ENCODE measurements around the gene MRPS23. TPM values are rescaled to one million over a fixed set of nuclear protein-coding genes. Genes with fewer than 3 reads are reported as not detected.

MRPS23 gene
- total and polyA plus RNA-seq, 2 of the 13 experiments (the other 11 are each of a cell fraction or from before 2014, with no cell fraction given) = 63.2 to 181 TPM

GRCh38 chr17:57838453-57838852, 11.4 kb downstream of the MRPS23 start (continued):
- TF ChIP-seq ATF4 (CRISPR knock-in tag; IDR thresholded peaks at IDR 0.05) = no peak
- no peak for TF ChIP-seq ZNF878 (CRISPR knock-in tag; IDR thresholded peaks at IDR 0.05)
- no peak for TF ChIP-seq CSRNP1 (CRISPR knock-in tag; IDR thresholded peaks at IDR 0.05)
- no peak for TF ChIP-seq ZNF839 (CRISPR knock-in tag; IDR thresholded peaks at IDR 0.05; ENCODE audit: borderline replicate concordance)
- TF ChIP-seq ESRRA (CRISPR knock-in tag; IDR thresholded peaks at IDR 0.05; ENCODE audit: low read depth) = no peak
- TF ChIP-seq ETS1 (CRISPR knock-in tag; IDR thresholded peaks at IDR 0.05) = no peak
- TF ChIP-seq ZNF260 (CRISPR knock-in tag; IDR thresholded peaks at IDR 0.05; ENCODE audit: borderline replicate concordance, low read depth) = no peak
- TF ChIP-seq JUND (CRISPR knock-in tag; IDR thresholded peaks at IDR 0.05) = no peak
- peak; percentile 67 for TF ChIP-seq ZNF644 (CRISPR knock-in tag; IDR thresholded peaks at IDR 0.05; ENCODE audit: low read depth)
- no peak for TF ChIP-seq CBX2 (IDR thresholded peaks at IDR 0.05; ENCODE audit: low read depth, low read length)
- no peak for TF ChIP-seq CBX2 (CRISPR knock-in tag; IDR thresholded peaks at IDR 0.05; ENCODE audit: low read depth)
- TF ChIP-seq HNRNPL (IDR thresholded peaks at IDR 0.05; ENCODE audit: low read depth, low read length) = no peak
- no peak for TF ChIP-seq ZNF160 (CRISPR knock-in tag; IDR thresholded peaks at IDR 0.05)
- TF ChIP-seq REST (IDR thresholded peaks at IDR 0.05; ENCODE audit: borderline replicate concordance in 1 of 2, low read depth in 1 of 2, low read length in 2 of 2) = peak in 1 of 2 experiments; percentile 56; a peak in 2 of 4 replicates
- no peak for TF ChIP-seq ZNF639 (CRISPR knock-in tag; conservative IDR thresholded peaks at IDR 0.05)
- no peak for TF ChIP-seq ZNF660 (CRISPR knock-in tag; IDR thresholded peaks at IDR 0.05; ENCODE audit: borderline replicate concordance, low read depth)
- no peak for TF ChIP-seq FOXO4 (CRISPR knock-in tag; conservative IDR thresholded peaks at IDR 0.05)

Data from HepG2 (cell line).